ENCODE data around the gene ATG7.
"Not testable (repeated sequence)": the region's sequence is repeated elsewhere in the genome, so short reads cannot be mapped to it uniquely, and the experiment has no call there.

The ATG7 gene

DNA sequence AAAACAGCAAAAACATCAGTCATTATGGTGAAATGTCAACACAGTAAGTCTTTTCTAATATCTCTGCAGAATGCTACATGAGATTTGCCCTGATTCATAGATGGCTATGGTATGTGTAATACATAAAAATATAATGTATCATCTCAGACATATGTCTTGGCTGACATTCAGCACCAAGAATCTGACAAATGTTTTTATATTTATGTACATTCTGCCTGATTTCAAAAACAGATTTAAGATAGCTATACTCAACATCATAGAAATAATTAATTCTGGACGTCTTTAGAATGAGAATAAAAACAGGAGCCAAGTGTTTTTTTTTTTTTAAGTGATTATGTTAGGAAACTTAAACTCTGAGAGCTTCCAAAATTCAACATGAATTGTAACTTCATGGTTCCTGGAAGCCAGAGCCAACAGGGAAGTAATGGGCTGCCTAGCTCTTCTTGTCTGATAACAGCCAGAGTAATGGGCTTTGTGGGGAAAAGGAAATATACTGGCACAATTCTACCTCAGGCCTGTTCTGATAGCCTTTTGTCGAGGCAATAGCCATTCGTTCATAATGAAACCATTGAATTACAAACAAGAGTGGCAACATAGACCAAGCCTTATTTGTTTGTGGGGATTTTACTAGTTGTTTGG is 187.1 kb downstream of the ATG7 start:
- no peaks in the 10 kb centered on the region for H3K27me3 ChIP-seq (ENCODE audit: control insufficient read depth, insufficient read depth, low read length)
- no peaks in the 10 kb centered on the region for H3K9me3 ChIP-seq (replicated peaks; ENCODE audit: low read length)
- H3K4me1 ChIP-seq (ENCODE audit: control insufficient read depth, insufficient read depth, low read length), result peaks cover 54% of the 10 kb centered on the region
- peak overlapping the region; percentile 27 for H3K9ac ChIP-seq (ENCODE audit: low read depth, low read length)
- H3K4me3 ChIP-seq (ENCODE audit: low read length), result no peak overlapping the region
- peak overlapping the region; percentile 43 for H3K4me2 ChIP-seq (ENCODE audit: low read length)
- peaks cover 3% of the 10 kb centered on the region for H3K36me3 ChIP-seq (ENCODE audit: insufficient read depth, low read length)

DNA sequence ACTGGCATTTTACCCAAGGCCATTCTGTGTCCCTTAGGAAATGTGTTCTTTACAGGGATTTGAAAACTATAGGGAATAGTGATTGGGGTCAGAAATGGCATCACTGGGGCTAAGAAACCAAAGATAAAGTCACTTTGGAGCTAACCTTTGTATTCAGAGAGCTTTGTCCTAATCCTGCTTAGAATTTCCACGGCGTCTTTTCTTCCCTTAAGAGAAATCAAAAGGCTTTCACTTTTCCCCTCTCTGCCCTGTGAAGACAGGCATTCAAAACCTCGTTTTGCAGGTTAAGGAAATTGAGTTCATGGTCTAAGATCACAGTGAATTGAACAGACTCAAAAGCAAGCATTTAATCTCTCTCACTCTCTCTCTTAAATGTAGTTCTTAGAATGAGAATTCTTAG is 189.0 kb downstream of the ATG7 start:
- no peak overlapping the region for H3K4me3 ChIP-seq (ENCODE audit: low read length)
- no peaks in the 10 kb centered on the region for H3K9me3 ChIP-seq (replicated peaks; ENCODE audit: low read length)
- H3K4me2 ChIP-seq (ENCODE audit: low read length), result no peak overlapping the region
- no peak overlapping the region for H3K9ac ChIP-seq (ENCODE audit: low read depth, low read length)
- H3K36me3 ChIP-seq (ENCODE audit: insufficient read depth, low read length), result peaks cover 3% of the 10 kb centered on the region
- H3K27me3 ChIP-seq (ENCODE audit: control insufficient read depth, insufficient read depth, low read length), result no peaks in the 10 kb centered on the region
- peaks cover 52% of the 10 kb centered on the region for H3K4me1 ChIP-seq (ENCODE audit: control insufficient read depth, insufficient read depth, low read length)

DNA sequence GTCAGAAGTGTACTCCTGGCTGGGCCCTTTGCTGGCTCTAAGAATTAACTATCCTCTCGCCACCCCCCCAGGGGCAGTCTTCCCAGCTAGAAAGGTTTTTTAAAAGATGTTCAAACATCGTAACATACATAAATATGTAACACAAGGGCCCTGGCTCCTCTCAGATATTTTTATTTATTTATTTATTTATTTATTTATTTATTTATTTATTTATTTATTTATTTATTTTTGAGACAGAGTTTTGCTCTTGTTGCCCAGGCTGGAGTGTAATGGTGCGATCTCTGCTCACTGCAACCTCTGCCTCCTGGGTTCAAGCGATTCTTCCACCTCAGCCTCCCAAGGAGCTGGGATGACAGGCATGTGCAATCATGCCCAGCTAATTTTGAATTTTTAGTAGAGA is 190.5 kb downstream of the ATG7 start:
- H3K27me3 ChIP-seq (ENCODE audit: control insufficient read depth, insufficient read depth, low read length); H3K36me3 ChIP-seq (ENCODE audit: insufficient read depth, low read length); H3K9me3 ChIP-seq (replicated peaks; ENCODE audit: low read length); H3K4me3 ChIP-seq (ENCODE audit: low read length); H3K9ac ChIP-seq (ENCODE audit: low read depth, low read length); H3K4me2 ChIP-seq (ENCODE audit: low read length): not testable (repeated sequence)
- H3K4me1 ChIP-seq (ENCODE audit: control insufficient read depth, insufficient read depth, low read length), result peaks cover 45% of the 10 kb centered on the region

DNA sequence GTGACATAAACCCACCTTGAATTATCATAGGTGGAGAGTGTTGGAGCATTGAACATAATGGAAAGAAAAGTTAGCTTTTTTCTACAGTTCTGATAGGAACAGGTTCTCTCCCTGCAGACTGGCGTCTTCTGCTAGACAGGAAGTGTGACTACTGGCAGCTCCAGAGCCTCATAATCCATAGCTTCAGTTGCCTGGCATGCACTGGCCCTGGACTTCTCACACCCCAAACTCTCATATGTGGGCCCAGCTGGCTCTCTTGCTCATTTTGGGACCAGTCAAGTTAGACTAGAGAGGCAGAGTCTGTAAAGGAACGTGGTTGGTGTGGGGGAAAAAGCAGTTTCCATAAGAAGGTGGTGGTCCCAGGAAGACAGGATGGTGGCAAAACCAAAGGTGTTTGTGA is 191.4 kb downstream of the ATG7 start:
- Histone ChIP-seq H3K9ac (ENCODE audit: low read depth, low read length) (no peak overlapping the region), H3K9me3 (replicated peaks; ENCODE audit: low read length) (no peaks in the 10 kb centered on the region), H3K27me3 (ENCODE audit: control insufficient read depth, insufficient read depth, low read length) (no peaks in the 10 kb centered on the region), H3K4me2 (ENCODE audit: low read length) (no peak overlapping the region), H3K36me3 (ENCODE audit: insufficient read depth, low read length) (no peaks in the 10 kb centered on the region), H3K4me3 (ENCODE audit: low read length) (no peak overlapping the region), H3K4me1 (ENCODE audit: control insufficient read depth, insufficient read depth, low read length) (peaks cover 43% of the 10 kb centered on the region)

DNA sequence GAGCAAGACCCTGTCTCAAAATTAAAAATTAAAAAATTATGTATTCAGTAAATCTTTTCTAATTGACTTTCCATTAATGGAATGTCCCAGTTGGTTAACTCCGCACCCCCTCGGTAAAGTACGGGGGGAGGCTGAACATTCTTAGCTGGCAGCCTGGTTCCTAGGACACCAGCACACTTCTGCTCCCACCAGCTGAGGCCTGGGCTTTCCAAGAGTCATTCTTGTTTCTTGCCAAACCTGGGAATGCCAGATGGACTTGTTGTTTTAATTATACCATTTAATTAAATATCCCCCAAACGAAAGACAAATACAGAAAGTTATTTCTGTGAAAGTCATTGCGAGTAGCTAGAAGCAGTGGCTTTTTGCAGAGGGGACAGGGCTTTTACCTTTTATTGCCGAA is 192.2 kb downstream of the ATG7 start:
- no peak overlapping the region for H3K4me3 ChIP-seq (ENCODE audit: low read length)
- no peaks in the 10 kb centered on the region for H3K36me3 ChIP-seq (ENCODE audit: insufficient read depth, low read length)
- H3K9ac ChIP-seq (ENCODE audit: low read depth, low read length), result no peak overlapping the region
- no peaks in the 10 kb centered on the region for H3K9me3 ChIP-seq (replicated peaks; ENCODE audit: low read length)
- H3K4me2 ChIP-seq (ENCODE audit: low read length), result no peak overlapping the region
- H3K27me3 ChIP-seq (ENCODE audit: control insufficient read depth, insufficient read depth, low read length), result no peaks in the 10 kb centered on the region
- H3K4me1 ChIP-seq (ENCODE audit: control insufficient read depth, insufficient read depth, low read length), result peaks cover 36% of the 10 kb centered on the region

DNA sequence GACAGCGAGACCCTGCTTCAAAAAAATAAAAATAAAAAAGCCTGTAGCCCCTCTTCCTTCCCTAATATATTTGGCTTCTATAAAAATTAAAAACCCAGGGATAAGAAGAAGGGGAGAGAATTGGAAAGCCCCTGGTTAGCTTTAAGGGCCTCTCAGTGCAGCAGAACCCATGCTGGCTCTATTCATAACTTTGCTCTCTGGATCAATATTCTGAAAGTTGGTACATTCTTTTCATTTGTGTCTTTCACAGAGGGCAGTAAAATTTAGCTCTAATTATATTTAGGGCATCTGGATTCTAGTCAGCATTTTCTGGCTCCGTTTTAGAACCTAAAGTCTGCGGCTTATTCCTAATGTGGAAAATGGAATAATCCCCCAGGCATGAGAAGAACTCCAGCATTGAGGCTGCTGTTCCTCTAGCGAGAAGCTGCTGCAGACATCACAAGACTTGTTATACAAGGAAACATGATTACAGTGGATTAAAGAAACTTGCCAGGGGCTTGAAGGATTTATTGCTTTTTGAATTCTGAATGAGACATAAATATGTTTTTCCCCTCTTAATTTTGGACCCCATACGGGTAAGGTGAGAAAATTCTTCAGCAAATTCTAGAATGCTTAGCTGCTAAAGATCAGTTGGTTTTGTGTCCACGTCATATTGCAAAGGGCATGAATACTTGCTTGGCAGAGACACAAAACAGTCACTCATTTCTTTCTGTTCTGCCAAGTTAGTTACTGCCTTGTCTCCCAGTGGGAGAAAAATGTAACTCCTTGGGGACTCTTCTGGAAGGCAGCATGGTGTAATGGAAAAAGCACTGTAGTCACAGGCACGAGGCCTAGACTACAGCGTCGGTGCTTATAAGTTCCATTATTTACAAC is 193.8 kb downstream of the ATG7 start:
- Histone ChIP-seq H3K4me3 (ENCODE audit: low read length) (no peak overlapping the region), H3K4me1 (ENCODE audit: control insufficient read depth, insufficient read depth, low read length) (peaks cover 20% of the 10 kb centered on the region), H3K4me2 (ENCODE audit: low read length) (peak overlapping the region; percentile 29), H3K36me3 (ENCODE audit: insufficient read depth, low read length) (no peaks in the 10 kb centered on the region), H3K9me3 (replicated peaks; ENCODE audit: low read length) (no peaks in the 10 kb centered on the region), H3K27me3 (ENCODE audit: control insufficient read depth, insufficient read depth, low read length) (no peaks in the 10 kb centered on the region), H3K9ac (ENCODE audit: low read depth, low read length) (peak overlapping the region; percentile 34)

DNA sequence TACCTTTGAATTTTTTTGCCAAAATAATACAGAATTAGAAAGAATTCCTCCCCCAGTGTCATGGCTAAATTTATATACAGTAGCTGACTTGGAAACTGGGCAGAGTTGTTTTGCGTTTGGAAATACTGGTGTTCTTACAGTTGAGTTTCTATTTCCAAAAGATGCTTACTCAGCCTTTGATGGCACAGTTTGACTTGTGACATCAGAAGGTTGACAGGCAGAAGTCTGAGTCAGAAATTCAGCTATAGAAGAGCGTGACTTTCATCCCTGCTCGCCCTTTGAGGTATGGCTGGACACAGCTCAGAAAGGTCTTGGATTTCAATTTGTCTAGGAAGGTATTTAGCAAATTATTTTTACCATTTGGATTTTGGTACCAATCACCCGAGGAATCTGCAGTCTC is 195.7 kb downstream of the ATG7 start:
- Histone ChIP-seq H3K36me3 (ENCODE audit: insufficient read depth, low read length) (no peaks in the 10 kb centered on the region), H3K27me3 (ENCODE audit: control insufficient read depth, insufficient read depth, low read length) (no peaks in the 10 kb centered on the region), H3K9ac (ENCODE audit: low read depth, low read length) (no peak overlapping the region), H3K4me3 (ENCODE audit: low read length) (no peak overlapping the region), H3K9me3 (replicated peaks; ENCODE audit: low read length) (no peaks in the 10 kb centered on the region), H3K4me2 (ENCODE audit: low read length) (no peak overlapping the region), H3K4me1 (ENCODE audit: control insufficient read depth, insufficient read depth, low read length) (peaks cover 20% of the 10 kb centered on the region)

DNA sequence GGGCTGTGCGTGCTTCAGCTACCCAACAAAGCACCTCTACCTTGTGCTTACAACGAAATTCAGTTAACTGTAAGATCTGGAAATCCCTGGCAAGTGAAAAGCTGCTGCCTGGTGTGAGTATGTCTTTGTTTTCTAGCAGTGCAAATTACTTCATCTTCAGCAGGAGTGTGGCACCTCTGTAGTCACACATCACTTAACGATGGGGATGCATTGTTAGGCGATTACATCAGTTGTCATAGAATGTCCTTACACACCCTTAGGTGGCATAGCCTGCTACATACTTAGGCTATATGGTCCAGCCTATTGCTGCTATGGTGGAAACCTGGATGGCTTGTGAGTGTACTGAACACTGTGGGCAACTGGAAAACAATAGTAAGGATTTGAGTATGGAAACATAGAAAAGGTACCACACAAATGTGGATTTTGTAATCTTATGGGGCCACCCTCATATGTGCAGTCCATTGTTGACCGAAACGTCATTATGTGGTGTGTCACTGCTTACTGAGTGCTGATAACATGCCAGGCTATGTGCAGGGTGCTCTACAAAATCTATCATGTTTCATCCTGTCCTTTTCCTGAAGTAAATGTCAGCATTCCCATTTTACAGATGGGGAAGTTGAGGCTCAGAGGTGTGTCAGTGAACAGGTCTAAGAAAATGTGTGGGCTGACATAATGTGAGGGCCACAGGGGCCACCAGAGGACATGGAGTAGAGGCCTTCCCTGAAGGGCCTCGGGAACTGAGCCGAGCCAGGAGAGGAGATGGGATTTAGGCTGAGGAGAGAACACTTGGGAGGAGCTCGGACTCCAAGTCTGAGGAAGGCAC is 198.0 kb downstream of the ATG7 start:
- Histone ChIP-seq H3K9me3 (replicated peaks; ENCODE audit: low read length) (no peaks in the 10 kb centered on the region), H3K4me2 (ENCODE audit: low read length) (no peak overlapping the region), H3K27me3 (ENCODE audit: control insufficient read depth, insufficient read depth, low read length) (no peaks in the 10 kb centered on the region), H3K4me3 (ENCODE audit: low read length) (no peak overlapping the region), H3K4me1 (ENCODE audit: control insufficient read depth, insufficient read depth, low read length) (peaks cover 15% of the 10 kb centered on the region), H3K9ac (ENCODE audit: low read depth, low read length) (no peak overlapping the region), H3K36me3 (ENCODE audit: insufficient read depth, low read length) (no peaks in the 10 kb centered on the region)

DNA sequence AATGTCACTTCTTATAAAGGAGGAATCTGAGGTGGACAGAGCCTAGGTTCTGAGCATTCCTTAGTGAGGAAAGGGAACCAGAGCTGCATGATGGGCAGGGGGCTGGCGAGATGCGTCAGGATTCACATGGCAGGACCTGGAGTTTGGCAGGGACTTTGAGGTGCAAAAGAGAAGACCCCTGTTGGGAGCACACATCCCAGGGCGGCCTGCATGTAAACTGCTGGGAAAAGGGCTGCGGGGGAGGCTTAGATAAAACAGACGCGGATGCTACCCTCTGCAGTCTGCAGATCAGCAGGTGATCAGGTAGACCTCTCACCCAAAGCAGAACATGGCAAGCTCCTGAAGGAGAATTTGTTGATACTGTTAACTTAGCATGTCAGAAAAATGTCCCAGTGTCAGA is 203.1 kb downstream of the ATG7 start:
- H3K4me1 ChIP-seq (ENCODE audit: control insufficient read depth, insufficient read depth, low read length), result peaks cover 24% of the 10 kb centered on the region
- no peaks in the 10 kb centered on the region for H3K27me3 ChIP-seq (ENCODE audit: control insufficient read depth, insufficient read depth, low read length)
- no peak overlapping the region for H3K9ac ChIP-seq (ENCODE audit: low read depth, low read length)
- no peaks in the 10 kb centered on the region for H3K36me3 ChIP-seq (ENCODE audit: insufficient read depth, low read length)
- H3K9me3 ChIP-seq (replicated peaks; ENCODE audit: low read length), result no peaks in the 10 kb centered on the region
- H3K4me3 ChIP-seq (ENCODE audit: low read length), result no peak overlapping the region
- H3K4me2 ChIP-seq (ENCODE audit: low read length), result no peak overlapping the region

DNA sequence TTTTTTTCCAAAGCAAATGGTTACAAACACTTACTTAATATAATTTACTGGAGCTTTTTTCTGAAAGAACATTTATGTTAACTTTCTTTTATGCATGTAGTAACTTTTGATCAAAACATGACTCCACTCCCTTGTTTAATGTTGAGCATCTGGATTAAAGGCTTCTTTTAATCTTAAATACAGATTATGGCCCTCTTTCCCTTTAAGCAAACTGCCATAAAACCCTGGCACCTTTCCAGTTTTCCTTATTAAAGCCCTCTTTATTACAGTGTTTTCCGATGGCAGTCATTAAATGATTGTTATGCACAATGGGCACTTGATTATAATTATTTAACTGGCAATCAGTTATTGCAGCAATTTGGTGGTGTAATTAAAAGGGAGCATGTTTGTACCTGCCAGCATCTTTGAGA is 204.5 kb downstream of the ATG7 start:
- H3K9ac ChIP-seq (ENCODE audit: low read depth, low read length), result no peak overlapping the region
- H3K36me3 ChIP-seq (ENCODE audit: insufficient read depth, low read length), result no peaks in the 10 kb centered on the region
- H3K27me3 ChIP-seq (ENCODE audit: control insufficient read depth, insufficient read depth, low read length), result no peaks in the 10 kb centered on the region
- H3K4me2 ChIP-seq (ENCODE audit: low read length), result no peak overlapping the region
- no peaks in the 10 kb centered on the region for H3K9me3 ChIP-seq (replicated peaks; ENCODE audit: low read length)
- no peak overlapping the region for H3K4me3 ChIP-seq (ENCODE audit: low read length)
- peaks cover 24% of the 10 kb centered on the region for H3K4me1 ChIP-seq (ENCODE audit: control insufficient read depth, insufficient read depth, low read length)

DNA sequence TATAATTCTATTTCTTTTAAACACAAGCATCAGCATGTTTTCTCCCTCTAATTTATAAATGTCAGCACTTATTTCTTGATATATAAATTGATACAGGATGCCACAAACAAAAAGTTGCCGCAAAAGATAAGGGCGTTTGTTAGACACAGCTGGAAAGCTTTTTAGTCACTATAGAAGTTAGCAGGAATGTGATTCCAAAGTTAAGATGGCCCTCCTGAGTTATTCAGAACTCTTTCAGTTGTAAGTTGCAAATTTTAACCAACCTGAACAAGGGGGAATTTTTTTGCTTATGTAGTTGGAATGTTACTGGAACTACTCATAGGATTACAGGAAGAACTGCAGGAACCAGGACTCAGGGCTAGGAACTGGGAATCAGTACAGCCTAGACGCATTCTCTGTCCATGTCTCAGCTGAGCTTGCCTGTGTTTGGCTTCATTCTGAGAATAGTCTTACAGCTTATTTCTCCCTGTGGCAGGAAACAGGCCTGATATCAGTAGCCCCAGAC is 205.3 kb downstream of the ATG7 start:
- Histone ChIP-seq H3K9ac (ENCODE audit: low read depth, low read length) (no peak overlapping the region), H3K36me3 (ENCODE audit: insufficient read depth, low read length) (no peaks in the 10 kb centered on the region), H3K4me2 (ENCODE audit: low read length) (no peak overlapping the region), H3K4me3 (ENCODE audit: low read length) (no peak overlapping the region), H3K27me3 (ENCODE audit: control insufficient read depth, insufficient read depth, low read length) (no peaks in the 10 kb centered on the region), H3K9me3 (replicated peaks; ENCODE audit: low read length) (no peaks in the 10 kb centered on the region), H3K4me1 (ENCODE audit: control insufficient read depth, insufficient read depth, low read length) (peaks cover 28% of the 10 kb centered on the region)
